HG02623 (cell line): Measurements from ENCODE around the gene DDR1.

Experiments used
- ATAC-seq: cut with Tn5 transposase; IDR thresholded peaks from one replicate; pipeline ENCODE4 v1.9.1; 2021; ENCODE audit warnings: moderate library complexity; ENCODE audit not compliant: unreplicated experiment

DDR1 gene

GRCh38 chr6:30942338-30943060 is 58.2 kb downstream of the DDR1 start:
- no peak for ATAC-seq

- no peak for ATAC-seq
These were observed 59.7 kb downstream of the DDR1 start for GRCh38 chr6:30944051-30944450.

DNA sequence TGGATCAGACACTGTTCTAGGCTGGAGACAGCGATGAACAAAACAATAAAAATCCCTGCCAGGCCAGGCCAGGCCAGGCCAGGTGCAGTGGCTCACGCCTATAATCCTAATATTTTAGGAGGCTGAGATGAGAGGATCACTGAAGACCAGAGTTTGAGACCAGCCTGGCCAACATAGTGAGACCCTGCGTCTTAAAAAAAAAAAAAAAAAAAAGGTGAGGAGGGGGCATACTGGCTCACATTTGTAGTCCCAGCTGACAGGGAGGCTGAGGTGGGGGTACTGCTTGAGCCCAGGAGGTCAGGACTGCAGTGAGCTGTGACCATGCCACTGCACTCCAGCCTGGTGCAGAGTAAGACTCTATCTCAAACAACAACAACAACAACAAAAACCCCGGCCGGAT is 61.0 kb downstream of the DDR1 start:
- no peak for ATAC-seq

DNA sequence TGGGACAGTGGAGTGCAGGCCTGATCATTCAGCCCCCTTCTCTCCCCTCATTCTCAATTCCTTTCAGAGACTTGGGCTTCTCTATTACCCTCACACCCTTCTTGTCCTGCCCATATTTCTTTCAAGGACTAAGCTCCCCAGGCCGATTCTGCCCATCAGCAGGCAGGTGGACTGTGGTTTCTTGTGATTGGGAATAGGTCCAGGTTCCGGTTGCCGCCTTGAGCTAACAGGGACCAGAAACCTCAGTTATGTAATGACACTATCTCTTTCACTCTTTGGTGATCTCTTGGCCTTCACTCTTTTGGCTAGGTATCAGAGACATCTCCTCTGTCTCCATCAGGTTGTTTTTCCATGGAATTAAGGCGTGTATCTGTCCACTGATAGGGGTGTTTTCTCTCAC is 62.9 kb downstream of the DDR1 start:
- no peak for ATAC-seq

- ATAC-seq, result no peak
These were observed 64.5 kb downstream of the DDR1 start for GRCh38 chr6:30948811-30949210.
